Measurements from ENCODE around the gene CDC42EP1. TPM values are rescaled to one million over a fixed set of nuclear protein-coding genes. Genes with fewer than 3 reads are reported as not detected.
A peak's percentile ranks its signal among the peaks of the same experiment; 100 is the strongest.

Gene CDC42EP1
- polyA plus RNA-seq, 1 of the 3 experiments (the other 2 are of a cell fraction), result 24.9 TPM

DNA sequence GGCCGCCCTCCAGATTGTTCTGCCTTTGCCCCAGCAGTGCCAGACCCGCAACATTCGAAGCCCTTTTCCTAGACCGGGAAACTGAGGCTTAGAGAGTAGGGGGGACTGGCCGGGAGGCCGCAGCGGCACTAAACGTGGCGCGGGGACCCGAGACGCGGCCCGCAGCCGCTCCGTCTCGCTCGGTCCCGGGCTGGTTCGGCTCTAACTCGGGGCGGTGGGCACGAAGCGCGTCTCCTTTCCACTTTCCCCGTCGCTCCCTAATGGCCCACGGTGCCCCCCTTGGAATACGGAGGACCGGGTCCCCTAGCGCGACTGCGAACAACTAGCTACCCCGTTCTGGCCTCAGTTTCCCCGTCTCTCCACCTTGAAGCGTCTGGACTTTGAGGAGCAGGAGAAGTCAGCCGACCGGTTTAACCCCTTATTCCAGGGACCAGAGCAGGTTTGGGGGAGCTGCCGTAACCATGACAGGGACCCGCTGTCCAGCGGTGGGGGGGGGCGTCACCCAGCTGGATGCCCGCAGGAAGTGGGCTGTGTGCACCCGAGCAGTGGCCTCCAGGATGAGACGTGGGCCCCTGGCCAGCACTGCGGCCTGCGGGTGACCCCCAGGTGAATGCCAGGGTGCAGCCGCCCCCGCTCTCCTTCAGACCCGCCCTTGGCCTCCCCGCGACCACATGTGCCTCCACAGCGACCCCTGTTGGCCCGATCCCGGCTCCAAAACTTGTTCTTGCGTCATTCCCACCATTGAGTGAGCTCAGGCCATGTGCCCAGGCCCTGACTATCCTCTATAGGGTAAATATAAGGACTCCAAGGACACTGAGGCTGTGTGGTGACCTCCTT, 1.1 kb downstream of the CDC42EP1 start:
- Histone ChIP-seq H3K27ac (ENCODE audit: low read depth in 2 of 2, low read length in 1 of 2) (peak overlapping the region in 1 of 2 experiments; percentile 96; a peak in 2 of 4 replicates), H3F3A (replicated peaks; ENCODE audit: insufficient read depth) (peaks cover 47% of the 10 kb centered on the region), H3K9me2 (no peaks in the 10 kb centered on the region), H4K20me1 (ENCODE audit: insufficient read depth) (peaks cover 43% of the 10 kb centered on the region), H3K9ac (peak overlapping the region; percentile 98), H3K79me2 (ENCODE audit: insufficient read depth) (peaks cover 59% of the 10 kb centered on the region), H3K4me3 (ENCODE audit: low read depth in 2 of 2, low read length in 1 of 2) (peak overlapping the region; percentile 56 to 75), H2AFZ (ENCODE audit: low read depth) (no peak overlapping the region; the same call in 1 of the 2 replicates), H3K9me3 (no peaks in the 10 kb centered on the region), H3K4me2 (peak overlapping the region; percentile 99), H3K27me3 (ENCODE audit: insufficient read depth) (no peaks in the 10 kb centered on the region), H3K36me3 (replicated peaks in 1 of 2; ENCODE audit: control insufficient read depth in 1 of 2, insufficient read depth in 2 of 2, low read length in 1 of 2) (peaks cover 4 to 7% of the 10 kb centered on the region in 2 experiments), H3K4me1 (ENCODE audit: control insufficient read depth in 1 of 2, insufficient read depth in 2 of 2, low read depth in 1 of 2, low read length in 1 of 2) (peaks cover 10 to 28% of the 10 kb centered on the region in 2 experiments; a peak in 3 of 4 replicates)
- TF ChIP-seq NFIC (IDR thresholded peaks at IDR 0.05; ENCODE audit: borderline replicate concordance), result peak; percentile 16; the same call in 1 of the 2 replicates
- TF ChIP-seq ELF1 (IDR thresholded peaks at IDR 0.05), result no peak
- TF ChIP-seq RAD21 (IDR thresholded peaks at IDR 0.05; ENCODE audit: low read length), result peak; percentile 27; the same call in 1 of the 2 replicates
- TF ChIP-seq, protein P1, sequence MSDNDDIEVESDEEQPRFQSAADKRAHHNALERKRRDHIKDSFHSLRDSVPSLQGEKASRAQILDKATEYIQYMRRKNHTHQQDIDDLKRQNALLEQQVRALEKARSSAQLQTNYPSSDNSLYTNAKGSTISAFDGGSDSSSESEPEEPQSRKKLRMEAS (IDR thresholded peaks at IDR 0.05; ENCODE audit: low read depth), result peak; percentile 97
- TF ChIP-seq TCF12 (IDR thresholded peaks at IDR 0.05), result peak; percentile 45; the same call in 1 of the 2 replicates
- TF ChIP-seq TAF1 (IDR thresholded peaks at IDR 0.05; ENCODE audit: borderline replicate concordance, low read depth, low read length), result no peak
- TF ChIP-seq SMC3 (IDR thresholded peaks at IDR 0.05; ENCODE audit: low read depth, low read length), result peak; percentile 44; the same call in 1 of the 2 replicates
- TF ChIP-seq CTCF (IDR thresholded peaks at IDR 0.05), result peak; percentile 89
- TF ChIP-seq YY1 (IDR thresholded peaks at IDR 0.05; ENCODE audit: low read depth), result no peak
- peak; percentile 41; the same call in 1 of the 2 replicates for TF ChIP-seq MXI1 (IDR thresholded peaks at IDR 0.05; ENCODE audit: low read depth, low read length)
- peak; percentile 74 for TF ChIP-seq SIN3A (IDR thresholded peaks at IDR 0.05; ENCODE audit: borderline replicate concordance, low read depth, low read length)
- no peak for TF ChIP-seq CHD2 (IDR thresholded peaks at IDR 0.05; ENCODE audit: low read length, partially characterized antibody)
- WGBS (ENCODE audit: low lambda C conversion rate), result 3% methylated on average over 27 of the region's 56 CpGs
- CTCF ChIA-PET, result interaction anchor here (0.7 to 20.5 kb wide), 40 partner anchors 9 to 437 kb away, joined by 3 to 647 read pairs (median 4); partner anchors contain the start of genes CARD10, ELFN2 and MFNG
- peak; percentile 94 for DNase-seq
- POLR2A ChIA-PET, result interaction anchor here (1.3 kb wide), 1 partner anchor 12 kb away, joined by 4 read pairs; no protein-coding TSS in a partner anchor

All from SK-N-SH (cell line).